Measurements from ENCODE around the gene PRPS2. TPM values are rescaled to one million over a fixed set of nuclear protein-coding genes. Genes with fewer than 3 reads are reported as not detected.

PRPS2 gene
- total RNA-seq, 1 experiment from 2014 or later, result 79.5 TPM

DNA sequence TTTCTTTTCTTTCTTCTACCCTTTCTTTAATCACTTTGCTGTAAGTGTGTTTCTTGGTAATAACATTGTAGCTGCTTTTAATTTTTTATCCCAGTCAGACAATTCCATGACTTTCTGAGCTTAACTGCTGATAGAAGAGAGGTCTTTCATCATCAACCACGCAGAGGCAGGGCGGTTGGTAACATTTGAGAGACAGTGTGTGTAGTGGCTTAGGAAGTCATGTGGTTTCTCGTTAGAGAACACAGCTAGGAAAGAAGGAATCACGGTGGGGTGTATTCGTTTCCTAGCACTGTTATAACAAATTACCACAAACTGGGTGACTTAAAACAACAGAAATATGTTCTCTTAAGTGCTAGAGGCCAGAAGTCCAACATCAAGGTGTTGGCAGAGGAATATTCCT lies 11.5 kb downstream of the PRPS2 start:
- Histone ChIP-seq H3K27me3 (ENCODE audit: insufficient read depth, low read length) (no peaks in the 10 kb centered on the region), H3K4me3 (replicated peaks in 1 of 2; ENCODE audit: low read depth in 1 of 2, low read length in 2 of 2) (no peak overlapping the region), H3K9me2 (ENCODE audit: insufficient read depth) (no peaks in the 10 kb centered on the region), H3K4me2 (ENCODE audit: low read length) (no peak overlapping the region), H4K20me1 (ENCODE audit: insufficient read depth) (no peaks in the 10 kb centered on the region), H3K4me1 (ENCODE audit: control insufficient read depth in 1 of 2, insufficient read depth in 2 of 2, low read length in 2 of 2) (no peaks in the 10 kb centered on the region), H3K9ac (ENCODE audit: low read length) (no peak overlapping the region), H3K36me3 (ENCODE audit: control insufficient read depth in 1 of 2, insufficient read depth in 2 of 2, low read length in 2 of 2) (peaks cover 0 to 4% of the 10 kb centered on the region in 2 experiments; a peak in 2 of 4 replicates), H3K79me2 (ENCODE audit: insufficient read depth, low read length) (peaks cover 24% of the 10 kb centered on the region; the same call in 1 of the 2 replicates), H2AFZ (ENCODE audit: low read depth, low read length, poor library complexity, severe bottlenecking) (no peak overlapping the region), H3K9me3 (ENCODE audit: control insufficient read depth in 1 of 2, insufficient read depth in 1 of 2, low read depth in 1 of 2, low read length in 2 of 2) (no peaks in the 10 kb centered on the region), H3K27ac (ENCODE audit: low read depth, low read length) (no peak overlapping the region)
- no peak for ATAC-seq
- BruUV-seq (replicated peaks), result no TSS peak
- intact Hi-C loops (cut with micrococcal nuclease), result no loop called here
- CTCF ChIA-PET, result no interaction called here
- no peak for DNase-seq (ENCODE audit: low read depth, low spot score)
- no peak for TF ChIP-seq CEBPB (IDR thresholded peaks at IDR 0.05; ENCODE audit: low read depth)
- TF ChIP-seq ZFX (IDR thresholded peaks at IDR 0.05), result no peak
- TF ChIP-seq FOSL1 (IDR thresholded peaks at IDR 0.05; ENCODE audit: low read depth), result no peak
- RAD21 ChIA-PET (ENCODE audit: low non-redundant PET in 1 of 2, low total read pairs in 2 of 2, uncharacterized antibody in 2 of 2, unreplicated experiment in 2 of 2), result no interaction called here
- POLR2A ChIA-PET, result no interaction called here

DNA sequence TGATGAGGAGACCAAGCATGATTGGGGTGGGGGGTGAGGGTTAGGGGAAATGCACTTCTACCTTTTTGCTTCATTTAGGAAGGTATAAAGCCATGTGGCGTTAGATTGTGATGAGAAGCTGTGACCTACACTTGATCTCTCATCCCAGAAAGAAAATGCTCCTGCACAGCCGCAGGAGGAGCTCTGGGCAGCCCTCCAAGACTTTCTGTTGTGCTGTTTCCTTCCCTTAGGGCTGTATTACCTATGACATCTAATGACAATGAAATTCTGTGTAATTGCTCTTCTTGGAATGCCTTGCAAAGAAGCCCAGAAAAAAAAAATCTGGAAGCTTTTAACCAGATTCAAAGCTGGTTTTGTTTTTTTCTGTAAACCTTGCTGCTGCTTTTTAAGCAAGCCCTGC lies 13.4 kb downstream of the PRPS2 start:
- CTCF ChIA-PET, result interaction anchor here (0.9 kb wide), 1 partner anchor 11 kb away, joined by 3 read pairs; no protein-coding TSS in a partner anchor
- POLR2A ChIA-PET, result no interaction called here

More for the DNA sequence above, 13.4 kb downstream of the PRPS2 start:
- Histone ChIP-seq H3K27me3 (ENCODE audit: insufficient read depth, low read length) (no peaks in the 10 kb centered on the region), H3K9me3 (ENCODE audit: control insufficient read depth in 1 of 2, insufficient read depth in 1 of 2, low read depth in 1 of 2, low read length in 2 of 2) (no peaks in the 10 kb centered on the region), H4K20me1 (ENCODE audit: insufficient read depth) (no peaks in the 10 kb centered on the region), H3K4me1 (ENCODE audit: control insufficient read depth in 1 of 2, insufficient read depth in 2 of 2, low read length in 2 of 2) (no peaks in the 10 kb centered on the region), H3K79me2 (ENCODE audit: insufficient read depth, low read length) (peaks cover 11% of the 10 kb centered on the region; the same call in 1 of the 2 replicates), H3K9me2 (ENCODE audit: insufficient read depth) (no peaks in the 10 kb centered on the region), H3K9ac (ENCODE audit: low read length) (no peak overlapping the region), H3K36me3 (ENCODE audit: control insufficient read depth in 1 of 2, insufficient read depth in 2 of 2, low read length in 2 of 2) (peaks cover under 1 to 2% of the 10 kb centered on the region in 2 experiments; a peak in 2 of 4 replicates), H2AFZ (ENCODE audit: low read depth, low read length, poor library complexity, severe bottlenecking) (no peak overlapping the region), H3K27ac (ENCODE audit: low read depth, low read length) (no peak overlapping the region), H3K4me2 (ENCODE audit: low read length) (no peak overlapping the region), H3K4me3 (replicated peaks in 1 of 2; ENCODE audit: low read depth in 1 of 2, low read length in 2 of 2) (no peak overlapping the region)
- RAD21 ChIA-PET (ENCODE audit: low non-redundant PET in 1 of 2, low total read pairs in 2 of 2, uncharacterized antibody in 2 of 2, unreplicated experiment in 2 of 2), result no interaction called here
- BruUV-seq (replicated peaks), result no TSS peak
- DNase-seq (ENCODE audit: low read depth, low spot score) (no peak), ATAC-seq (no peak)
- intact Hi-C loops (cut with micrococcal nuclease), result no loop called here
- TF ChIP-seq, protein P1, sequence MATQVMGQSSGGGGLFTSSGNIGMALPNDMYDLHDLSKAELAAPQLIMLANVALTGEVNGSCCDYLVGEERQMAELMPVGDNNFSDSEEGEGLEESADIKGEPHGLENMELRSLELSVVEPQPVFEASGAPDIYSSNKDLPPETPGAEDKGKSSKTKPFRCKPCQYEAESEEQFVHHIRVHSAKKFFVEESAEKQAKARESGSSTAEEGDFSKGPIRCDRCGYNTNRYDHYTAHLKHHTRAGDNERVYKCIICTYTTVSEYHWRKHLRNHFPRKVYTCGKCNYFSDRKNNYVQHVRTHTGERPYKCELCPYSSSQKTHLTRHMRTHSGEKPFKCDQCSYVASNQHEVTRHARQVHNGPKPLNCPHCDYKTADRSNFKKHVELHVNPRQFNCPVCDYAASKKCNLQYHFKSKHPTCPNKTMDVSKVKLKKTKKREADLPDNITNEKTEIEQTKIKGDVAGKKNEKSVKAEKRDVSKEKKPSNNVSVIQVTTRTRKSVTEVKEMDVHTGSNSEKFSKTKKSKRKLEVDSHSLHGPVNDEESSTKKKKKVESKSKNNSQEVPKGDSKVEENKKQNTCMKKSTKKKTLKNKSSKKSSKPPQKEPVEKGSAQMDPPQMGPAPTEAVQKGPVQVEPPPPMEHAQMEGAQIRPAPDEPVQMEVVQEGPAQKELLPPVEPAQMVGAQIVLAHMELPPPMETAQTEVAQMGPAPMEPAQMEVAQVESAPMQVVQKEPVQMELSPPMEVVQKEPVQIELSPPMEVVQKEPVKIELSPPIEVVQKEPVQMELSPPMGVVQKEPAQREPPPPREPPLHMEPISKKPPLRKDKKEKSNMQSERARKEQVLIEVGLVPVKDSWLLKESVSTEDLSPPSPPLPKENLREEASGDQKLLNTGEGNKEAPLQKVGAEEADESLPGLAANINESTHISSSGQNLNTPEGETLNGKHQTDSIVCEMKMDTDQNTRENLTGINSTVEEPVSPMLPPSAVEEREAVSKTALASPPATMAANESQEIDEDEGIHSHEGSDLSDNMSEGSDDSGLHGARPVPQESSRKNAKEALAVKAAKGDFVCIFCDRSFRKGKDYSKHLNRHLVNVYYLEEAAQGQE (IDR thresholded peaks at IDR 0.05; ENCODE audit: low read depth), result no peak
- TF ChIP-seq, protein P2, sequence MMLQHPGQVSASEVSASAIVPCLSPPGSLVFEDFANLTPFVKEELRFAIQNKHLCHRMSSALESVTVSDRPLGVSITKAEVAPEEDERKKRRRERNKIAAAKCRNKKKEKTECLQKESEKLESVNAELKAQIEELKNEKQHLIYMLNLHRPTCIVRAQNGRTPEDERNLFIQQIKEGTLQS (IDR thresholded peaks at IDR 0.05), result no peak
- TF ChIP-seq POLR2AphosphoS5 (IDR thresholded peaks at IDR 0.05; ENCODE audit: low read depth, low read length), result no peak
- TF ChIP-seq FOSL1 (IDR thresholded peaks at IDR 0.05; ENCODE audit: low read depth), result no peak
- TF ChIP-seq ELF1 (IDR thresholded peaks at IDR 0.05; ENCODE audit: borderline replicate concordance, low read depth), result no peak
- no peak for TF ChIP-seq JUND (IDR thresholded peaks at IDR 0.05)
- no peak for TF ChIP-seq EZH2 (IDR thresholded peaks at IDR 0.05)
- no peak for TF ChIP-seq YY1 (IDR thresholded peaks at IDR 0.05; ENCODE audit: extremely low read depth, insufficient replicate concordance, low read depth, low read length)
- TF ChIP-seq EGR1 (IDR thresholded peaks at IDR 0.05; ENCODE audit: low read depth), result no peak
- TF ChIP-seq SRF (IDR thresholded peaks at IDR 0.05; ENCODE audit: low read depth), result no peak
- no peak for TF ChIP-seq POLR2A (IDR thresholded peaks at IDR 0.05; ENCODE audit: borderline replicate concordance, extremely low read depth, insufficient read depth, insufficient read length)
- TF ChIP-seq SIN3A (IDR thresholded peaks at IDR 0.05; ENCODE audit: low read depth), result no peak
- TF ChIP-seq SP1 (IDR thresholded peaks at IDR 0.05; ENCODE audit: low read depth), result no peak
- TF ChIP-seq, protein P3, sequence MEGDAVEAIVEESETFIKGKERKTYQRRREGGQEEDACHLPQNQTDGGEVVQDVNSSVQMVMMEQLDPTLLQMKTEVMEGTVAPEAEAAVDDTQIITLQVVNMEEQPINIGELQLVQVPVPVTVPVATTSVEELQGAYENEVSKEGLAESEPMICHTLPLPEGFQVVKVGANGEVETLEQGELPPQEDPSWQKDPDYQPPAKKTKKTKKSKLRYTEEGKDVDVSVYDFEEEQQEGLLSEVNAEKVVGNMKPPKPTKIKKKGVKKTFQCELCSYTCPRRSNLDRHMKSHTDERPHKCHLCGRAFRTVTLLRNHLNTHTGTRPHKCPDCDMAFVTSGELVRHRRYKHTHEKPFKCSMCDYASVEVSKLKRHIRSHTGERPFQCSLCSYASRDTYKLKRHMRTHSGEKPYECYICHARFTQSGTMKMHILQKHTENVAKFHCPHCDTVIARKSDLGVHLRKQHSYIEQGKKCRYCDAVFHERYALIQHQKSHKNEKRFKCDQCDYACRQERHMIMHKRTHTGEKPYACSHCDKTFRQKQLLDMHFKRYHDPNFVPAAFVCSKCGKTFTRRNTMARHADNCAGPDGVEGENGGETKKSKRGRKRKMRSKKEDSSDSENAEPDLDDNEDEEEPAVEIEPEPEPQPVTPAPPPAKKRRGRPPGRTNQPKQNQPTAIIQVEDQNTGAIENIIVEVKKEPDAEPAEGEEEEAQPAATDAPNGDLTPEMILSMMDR (IDR thresholded peaks at IDR 0.05 in 2 of 3, conservative IDR thresholded peaks at IDR 0.05 in 1 of 3; ENCODE audit: borderline replicate concordance in 1 of 3, insufficient read depth in 1 of 3, low read depth in 2 of 3, low read length in 2 of 3), result no peak
